ENCODE measurements around the gene PCK1. TPM values are rescaled to one million over a fixed set of nuclear protein-coding genes. Genes with fewer than 3 reads are reported as not detected.

PCK1 gene
- polyA plus RNA-seq, 3 donors = not detected

- peaks cover 11 to 21% (median 14%) of the 10 kb centered on the region in 3 donors for H3K27me3 Mint-ChIP-seq (ENCODE audit: low read depth in 3 of 3)
- no peak overlapping the region for H3K4me3 Mint-ChIP-seq
Measured at GRCh38 chr20:57543754-57544153, 17.2 kb upstream of the PCK1 start.

GRCh38 chr20:57544838-57545564 is 15.9 kb upstream of the PCK1 start:
- H3K4me3 Mint-ChIP-seq = no peak overlapping the region
- H3K4me2 ChIP-seq (replicated peaks; ENCODE audit: extremely low read depth, low read length, poor library complexity, severe bottlenecking) = no peak overlapping the region
- peaks cover 0 to 2% (median 0%) of the 10 kb centered on the region in 7 donors for H3K9me3 Mint-ChIP-seq

More at GRCh38 chr20:57543754-57544153, 17.2 kb upstream of the PCK1 start:
- Histone ChIP-seq H4K20me1 (ENCODE audit: insufficient read depth, low read length) (no peaks in the 10 kb centered on the region), H3K4me2 (replicated peaks; ENCODE audit: extremely low read depth, low read length, poor library complexity, severe bottlenecking) (no peak overlapping the region), H3K79me2 (ENCODE audit: insufficient read depth, low read length) (no peaks in the 10 kb centered on the region), H3K27me3 (ENCODE audit: control insufficient read depth in 2 of 2, insufficient read depth in 2 of 2, low read length in 2 of 2) (peaks cover 6 to 7% of the 10 kb centered on the region in 2 donors), H2AFZ (ENCODE audit: insufficient read depth, low read depth, low read length, poor library complexity, severe bottlenecking) (no peak overlapping the region), H3K27ac (ENCODE audit: low read depth in 1 of 2, low read length in 2 of 2) (no peak overlapping the region), H3K9me3 (replicated peaks in 1 of 2; ENCODE audit: control insufficient read depth in 1 of 2, insufficient read depth in 1 of 2, low read length in 2 of 2) (peaks cover 0 to under 1% of the 10 kb centered on the region in 2 donors), H3K36me3 (replicated peaks in 1 of 2; ENCODE audit: control insufficient read depth in 1 of 2, insufficient read depth in 2 of 2, low read length in 2 of 2) (no peaks in the 10 kb centered on the region), H3K9ac (ENCODE audit: insufficient read depth, low read length, poor library complexity, severe bottlenecking) (no peak overlapping the region), H3K4me3 (replicated peaks in 1 of 3; ENCODE audit: low read depth in 2 of 3, low read length in 3 of 3) (no peak overlapping the region), H3K4me1 (ENCODE audit: control insufficient read depth in 1 of 2, insufficient read depth in 2 of 2, low read length in 2 of 2) (no peaks in the 10 kb centered on the region)
- intact Hi-C loops (cut with micrococcal nuclease) = no loop called here
- DNase-seq = no peak
- peaks cover 0 to 5% (median 2%) of the 10 kb centered on the region in 7 donors for H3K9me3 Mint-ChIP-seq
- no peaks in the 10 kb centered on the region for H3K36me3 Mint-ChIP-seq
- H3K4me1 Mint-ChIP-seq = no peaks in the 10 kb centered on the region
- H3K27ac Mint-ChIP-seq = no peak overlapping the region
- 100% methylated on average over 1 of the region's 2 CpGs for WGBS (ENCODE audit: insufficient coverage)
- TF ChIP-seq, protein P1, sequence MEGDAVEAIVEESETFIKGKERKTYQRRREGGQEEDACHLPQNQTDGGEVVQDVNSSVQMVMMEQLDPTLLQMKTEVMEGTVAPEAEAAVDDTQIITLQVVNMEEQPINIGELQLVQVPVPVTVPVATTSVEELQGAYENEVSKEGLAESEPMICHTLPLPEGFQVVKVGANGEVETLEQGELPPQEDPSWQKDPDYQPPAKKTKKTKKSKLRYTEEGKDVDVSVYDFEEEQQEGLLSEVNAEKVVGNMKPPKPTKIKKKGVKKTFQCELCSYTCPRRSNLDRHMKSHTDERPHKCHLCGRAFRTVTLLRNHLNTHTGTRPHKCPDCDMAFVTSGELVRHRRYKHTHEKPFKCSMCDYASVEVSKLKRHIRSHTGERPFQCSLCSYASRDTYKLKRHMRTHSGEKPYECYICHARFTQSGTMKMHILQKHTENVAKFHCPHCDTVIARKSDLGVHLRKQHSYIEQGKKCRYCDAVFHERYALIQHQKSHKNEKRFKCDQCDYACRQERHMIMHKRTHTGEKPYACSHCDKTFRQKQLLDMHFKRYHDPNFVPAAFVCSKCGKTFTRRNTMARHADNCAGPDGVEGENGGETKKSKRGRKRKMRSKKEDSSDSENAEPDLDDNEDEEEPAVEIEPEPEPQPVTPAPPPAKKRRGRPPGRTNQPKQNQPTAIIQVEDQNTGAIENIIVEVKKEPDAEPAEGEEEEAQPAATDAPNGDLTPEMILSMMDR (IDR thresholded peaks at IDR 0.05) = no peak

More at GRCh38 chr20:57544838-57545564, 15.9 kb upstream of the PCK1 start:
- H3K9me3 ChIP-seq (replicated peaks in 1 of 2; ENCODE audit: control insufficient read depth in 1 of 2, insufficient read depth in 1 of 2, low read length in 2 of 2) = no peaks in the 10 kb centered on the region
- H4K20me1 ChIP-seq (ENCODE audit: insufficient read depth, low read length) = no peaks in the 10 kb centered on the region
- Mint-ChIP-seq H3K27me3 (ENCODE audit: low read depth in 3 of 3) (peaks cover 11 to 20% (median 16%) of the 10 kb centered on the region in 3 donors), H3K4me1 (no peaks in the 10 kb centered on the region), H3K36me3 (no peaks in the 10 kb centered on the region), H3K27ac (no peak overlapping the region)
- WGBS (ENCODE audit: insufficient coverage) = 83% methylated on average over 5 of the region's 12 CpGs
- H3K4me3 ChIP-seq (replicated peaks in 1 of 3; ENCODE audit: low read depth in 2 of 3, low read length in 3 of 3) = no peak overlapping the region
- no peaks in the 10 kb centered on the region for H3K4me1 ChIP-seq (ENCODE audit: control insufficient read depth in 1 of 2, insufficient read depth in 2 of 2, low read length in 2 of 2)
- H3K36me3 ChIP-seq (replicated peaks in 1 of 2; ENCODE audit: control insufficient read depth in 1 of 2, insufficient read depth in 2 of 2, low read length in 2 of 2) = no peaks in the 10 kb centered on the region
- H3K27me3 ChIP-seq (ENCODE audit: control insufficient read depth in 2 of 2, insufficient read depth in 2 of 2, low read length in 2 of 2) = peaks cover 6 to 7% of the 10 kb centered on the region in 2 donors
- intact Hi-C loops (cut with micrococcal nuclease) = no loop called here
- TF ChIP-seq, protein P1 (IDR thresholded peaks at IDR 0.05) = no peak
- no peak overlapping the region for H2AFZ ChIP-seq (ENCODE audit: insufficient read depth, low read depth, low read length, poor library complexity, severe bottlenecking)
- H3K79me2 ChIP-seq (ENCODE audit: insufficient read depth, low read length) = no peaks in the 10 kb centered on the region
- DNase-seq = no peak
- H3K27ac ChIP-seq (ENCODE audit: low read depth in 1 of 2, low read length in 2 of 2) = no peak overlapping the region
- H3K9ac ChIP-seq (ENCODE audit: insufficient read depth, low read length, poor library complexity, severe bottlenecking) = no peak overlapping the region

Data from CD14-positive monocyte (primary cell).